Stimulated activated naive CD8-positive, alpha-beta T cell treated with anti-CD3 and anti-CD28 coated beads, Interleukin-15, Interleukin-2, amounts not matched to agents 100 U/mL and 50 U/mL, for 24 hours (primary cell): ENCODE measurements around the gene ECE2.

ENCODE experiments used
- ATAC-seq: fragments of 150-1000 bp; cut with Tn5 transposase; one replicate; pipeline ENCODE4 v1.10.0; 2021
- DNase-seq: peaks from one replicate; pipeline ENCODE4 v3.0.0; 2021

Gene ECE2

GRCh38 chr3:184240384-184241140, 35.3 kb upstream of the ECE2 start:
- DNase-seq: no peak
- ATAC-seq: peak; percentile 16

GRCh38 chr3:184241141-184241446, 34.7 kb upstream of the ECE2 start:
- ATAC-seq: no peak
- DNase-seq: no peak

- ATAC-seq (no peak), DNase-seq (no peak)
Measured at GRCh38 chr3:184241447-184242296, 34.1 kb upstream of the ECE2 start.

DNA sequence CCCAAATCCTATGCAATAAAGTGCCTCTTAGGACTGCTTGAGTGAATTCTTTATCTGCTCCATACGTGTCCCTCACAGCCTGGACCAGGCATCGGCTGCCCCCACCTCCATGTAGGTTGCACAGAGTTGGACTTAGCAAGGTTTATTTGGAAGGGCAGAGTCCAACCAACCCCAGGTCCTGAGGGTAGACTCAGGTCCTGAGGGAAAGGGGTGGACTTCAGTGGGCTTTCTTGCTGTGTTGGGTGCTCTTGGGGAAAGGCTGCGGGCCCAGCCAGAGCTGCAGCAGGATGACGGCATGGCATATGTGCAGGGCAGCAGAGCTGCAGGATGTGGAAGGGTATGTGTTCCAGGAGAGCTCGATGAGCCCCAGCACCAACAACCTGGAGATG, 33.5 kb upstream of the ECE2 start:
- ATAC-seq (no peak), DNase-seq (no peak)

- DNase-seq (peak; percentile 90), ATAC-seq (peak; percentile 58)
Measured at GRCh38 chr3:184248454-184249411, 27.1 kb upstream of the ECE2 start, which contains the start of gene ALG3. Gene ALG3 (minus strand): TSS chr3:184248962. CDS start chr3:184248940, 22 bp downstream.

GRCh38 chr3:184249412-184250166, 26.2 kb upstream of the ECE2 start, which contains the start of gene EEF1AKMT4:
Gene EEF1AKMT4 (plus strand): TSS chr3:184249672. CDS start chr3:184249695, 23 bp downstream.
- DNase-seq: peak; percentile 95
- peak; percentile 92 for ATAC-seq

DNA sequence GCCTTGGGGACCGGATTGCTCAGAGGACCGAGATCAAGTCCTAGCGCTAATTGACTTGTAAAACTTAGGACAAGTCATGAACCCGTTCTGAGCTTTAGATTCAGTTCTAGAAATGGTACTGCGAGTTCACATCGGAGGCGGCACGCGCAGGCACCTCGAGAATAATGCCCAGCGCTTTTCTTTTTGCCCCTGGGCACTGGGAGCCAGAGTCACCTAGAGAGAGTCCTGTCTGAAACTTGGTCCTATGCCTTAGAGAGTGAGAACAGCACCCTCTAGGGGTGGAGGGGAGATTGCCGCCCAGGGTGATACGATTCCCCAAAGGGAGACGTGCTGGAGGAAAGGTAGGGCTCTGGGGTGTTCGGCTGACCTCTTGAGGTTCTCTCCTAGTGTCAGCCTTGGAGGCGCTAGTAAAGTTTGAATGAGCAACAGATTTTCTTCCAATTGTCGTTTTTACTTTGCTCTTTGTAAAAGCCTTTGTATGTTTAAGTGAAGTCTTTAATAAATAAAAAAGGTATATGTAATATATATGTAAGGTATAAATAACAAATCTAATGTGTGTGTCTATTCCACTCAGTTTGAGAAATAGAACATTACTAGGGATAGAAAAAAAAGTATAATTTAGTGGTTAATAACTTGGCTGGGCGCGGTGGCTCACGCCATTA, 25.5 kb upstream of the ECE2 start:
- DNase-seq: peak; percentile 95
- ATAC-seq: peak; percentile 68

GRCh38 chr3:184255291-184256039, 20.4 kb upstream of the ECE2 start:
- peak; percentile 77 for ATAC-seq
- DNase-seq: peak; percentile 29

DNA sequence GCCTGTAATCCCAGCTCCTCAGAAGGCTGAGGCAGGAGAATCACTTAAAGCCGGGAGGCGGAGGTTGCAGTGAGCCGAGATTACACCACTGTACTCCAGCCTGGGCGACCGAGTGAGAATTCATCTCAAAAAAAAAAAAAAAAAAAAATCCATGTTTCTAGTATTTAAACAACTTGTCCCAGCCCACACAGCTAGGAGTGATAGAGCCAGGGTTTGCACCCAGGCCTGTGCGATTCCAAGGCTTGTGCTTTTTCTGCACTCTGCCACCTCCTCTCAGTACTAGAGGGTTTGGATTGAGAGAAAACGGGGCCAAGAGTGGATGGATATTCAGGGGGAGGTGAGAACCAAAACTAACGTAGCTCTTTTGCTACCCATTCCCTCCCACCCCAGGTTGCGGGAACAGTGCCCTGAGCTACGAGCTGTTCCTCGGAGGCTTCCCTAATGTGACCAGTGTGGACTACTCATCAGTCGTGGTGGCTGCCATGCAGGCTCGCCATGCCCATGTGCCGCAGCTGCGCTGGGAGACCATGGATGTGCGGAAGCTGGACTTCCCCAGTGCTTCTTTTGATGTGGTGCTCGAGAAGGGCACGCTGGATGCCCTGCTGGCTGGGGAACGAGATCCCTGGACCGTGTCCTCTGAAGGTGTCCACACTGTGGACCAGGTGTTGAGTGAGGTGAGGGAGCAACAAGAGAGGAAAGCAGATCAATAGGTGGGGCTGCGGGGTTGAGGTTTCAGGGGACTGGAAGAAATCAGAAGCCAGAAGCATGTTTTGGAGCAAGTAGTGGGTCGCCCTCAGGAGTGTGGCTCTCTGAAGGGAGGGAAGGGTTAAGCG, 18.5 kb upstream of the ECE2 start:
- DNase-seq (no peak), ATAC-seq (no peak)

GRCh38 chr3:184258926-184259325, 16.9 kb upstream of the ECE2 start:
- DNase-seq (no peak), ATAC-seq (no peak)

DNA sequence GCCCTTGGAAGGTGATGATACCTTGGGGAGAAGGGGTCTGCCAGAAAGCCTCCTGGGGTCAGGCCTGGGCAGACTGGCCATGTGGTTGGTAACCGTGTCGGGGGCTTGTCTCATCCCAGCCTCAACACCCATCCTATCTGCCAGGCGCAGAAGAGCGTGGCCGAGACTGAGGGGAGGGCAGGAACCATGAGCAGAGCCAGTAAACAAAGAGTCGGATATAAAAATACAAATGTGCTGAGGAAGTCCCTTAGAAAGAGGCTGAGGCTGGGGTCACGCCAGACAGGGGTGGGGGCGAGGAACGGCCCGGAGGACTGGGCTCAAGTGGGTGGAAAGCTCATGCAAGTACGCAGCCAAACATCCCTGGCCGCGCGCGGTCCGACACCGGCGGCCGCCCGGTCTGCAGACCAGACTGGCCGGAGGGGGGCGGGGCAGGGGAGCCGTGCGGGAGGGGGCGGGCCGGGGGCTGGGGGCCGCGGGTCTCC, 16.4 kb upstream of the ECE2 start:
- no peak for ATAC-seq

DNA sequence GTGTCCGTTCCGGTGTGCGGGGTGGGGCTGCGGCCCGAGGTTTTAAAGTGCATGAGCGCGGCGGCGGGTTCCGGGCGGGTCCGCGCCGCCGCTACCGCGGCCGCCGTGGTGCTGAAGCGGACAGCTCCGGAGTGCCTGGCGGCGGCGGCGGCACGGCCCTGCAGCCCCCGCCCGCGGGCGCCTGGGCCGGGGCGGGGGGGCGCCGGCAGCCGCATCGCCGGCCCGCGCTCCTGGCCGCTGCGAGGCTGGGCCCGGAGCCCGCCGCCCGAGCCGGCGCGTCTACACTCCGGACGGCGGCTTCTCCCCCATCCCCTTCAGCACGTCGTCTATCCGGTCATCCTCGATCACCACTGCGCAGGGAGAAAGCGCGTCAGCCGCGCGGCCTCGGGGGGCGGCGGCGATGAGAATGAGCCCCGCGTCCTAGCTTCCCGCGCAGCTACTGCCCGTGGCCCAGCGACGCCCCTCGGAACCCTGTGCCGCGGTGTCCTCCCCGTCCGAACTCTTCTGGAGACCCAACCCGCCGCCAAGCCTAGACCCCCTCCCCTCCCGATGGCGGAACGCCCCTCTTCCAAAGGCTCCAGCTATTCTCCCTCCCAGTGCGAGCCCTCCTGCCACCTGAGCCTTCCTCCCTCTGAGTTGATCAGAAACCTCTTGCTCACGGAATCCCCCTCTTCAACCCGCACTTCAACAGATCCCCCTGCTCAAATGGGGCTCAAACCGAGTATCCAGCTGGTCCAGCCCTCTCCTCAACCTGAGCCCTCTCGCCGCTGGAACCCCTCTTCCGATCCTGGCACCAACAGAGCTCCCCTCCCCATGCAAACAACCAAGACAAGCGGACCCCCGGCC, 15.7 kb upstream of the ECE2 start:
- ATAC-seq (peak; percentile 21), DNase-seq (peak; percentile 56)

More for the DNA sequence above, 16.4 kb upstream of the ECE2 start:
- no peak for DNase-seq

GRCh38 chr3:184260724-184261269, 15.0 kb upstream of the ECE2 start:
- no peak for ATAC-seq

DNA sequence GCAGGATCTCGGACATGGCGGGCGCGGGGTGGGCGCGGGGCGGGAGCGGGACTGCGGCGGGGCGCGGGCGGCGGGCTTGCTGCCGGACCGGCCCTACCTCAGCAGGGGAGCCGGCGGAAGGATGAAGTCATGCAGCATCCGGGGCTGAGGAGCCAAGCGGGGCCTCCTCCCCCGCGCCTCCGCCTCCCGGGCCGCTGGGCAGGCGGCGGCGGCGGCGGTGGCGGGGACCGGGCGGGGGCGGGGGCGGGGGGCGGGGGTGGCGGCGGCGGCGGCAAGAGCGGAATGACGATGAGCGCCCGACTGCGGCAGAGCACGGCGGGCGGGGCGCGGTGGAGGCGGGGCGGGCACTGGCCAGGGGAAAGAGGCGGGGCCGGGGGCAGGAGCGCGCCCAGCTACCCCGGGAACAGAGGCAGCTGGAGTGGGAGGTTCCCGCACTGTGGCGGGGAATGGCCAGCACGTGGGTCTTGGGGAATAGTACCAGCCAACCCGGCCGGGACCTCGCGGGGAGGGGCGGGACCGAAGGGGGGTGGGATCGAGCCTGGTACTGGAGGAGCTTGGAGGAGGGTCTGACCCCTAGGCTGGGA, 14.5 kb upstream of the ECE2 start, which contains the start of gene CAMK2N2:
CAMK2N2 (minus strand) TSS at position 284 of the 584 bp plus-strand sequence; CDS start at position 16, 268 bp downstream.
- ATAC-seq (peak; percentile 56), DNase-seq (peak; percentile 65)

More at GRCh38 chr3:184260724-184261269, 15.0 kb upstream of the ECE2 start:
- peak; percentile 18 for DNase-seq

DNA sequence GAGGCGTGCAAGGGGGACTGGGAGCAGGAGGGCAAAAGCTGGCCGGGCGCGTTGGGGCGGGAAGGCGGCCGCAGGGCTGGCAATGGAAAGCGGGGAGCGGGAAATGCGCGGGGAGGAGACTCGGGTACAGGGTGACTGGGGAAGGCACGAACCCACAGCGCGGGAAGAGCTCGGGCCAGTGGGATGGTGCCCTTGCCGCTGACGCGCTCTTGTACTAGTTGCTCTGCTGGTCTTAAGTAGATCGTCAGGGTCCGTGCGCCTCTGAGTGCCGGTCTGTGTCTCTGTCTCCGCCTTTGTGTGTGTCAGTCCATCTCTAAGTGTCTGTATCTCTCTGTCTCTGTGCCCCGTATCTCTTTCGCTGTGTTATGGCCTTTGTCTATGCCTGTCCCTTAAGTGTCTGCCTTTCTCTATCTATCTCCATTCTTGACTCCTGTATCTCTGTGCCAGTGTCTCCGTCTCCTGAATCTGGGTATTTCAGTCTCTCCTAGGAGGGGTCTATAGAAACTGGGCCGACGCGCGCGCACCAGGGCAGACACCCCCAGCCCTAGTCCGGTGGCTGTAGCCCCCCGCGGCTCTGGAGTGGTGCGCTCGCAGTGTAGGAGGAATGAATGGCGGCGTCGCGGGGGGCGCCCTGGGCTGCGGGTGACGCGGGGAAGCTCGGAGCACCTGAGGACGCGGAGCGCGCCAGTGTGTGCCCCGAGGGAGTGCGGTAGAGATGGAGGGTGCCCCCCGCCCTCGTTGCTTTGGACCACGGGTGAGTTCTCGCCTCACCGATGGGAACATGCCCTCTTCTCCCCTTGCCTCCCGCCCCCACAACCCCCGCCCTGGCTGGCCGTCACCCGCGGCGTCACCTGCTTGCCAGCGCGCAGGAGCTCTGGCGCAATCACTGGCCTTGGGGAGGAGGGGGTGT, 13.7 kb upstream of the ECE2 start:
- DNase-seq (peak; percentile 28), ATAC-seq (peak; percentile 44)

GRCh38 chr3:184262764-184263179, 13.1 kb upstream of the ECE2 start:
- no peak for DNase-seq
- no peak for ATAC-seq
